Measurements from ENCODE around the gene ENOX1.
"Not testable (repeated sequence)": the region's sequence is repeated elsewhere in the genome, so short reads cannot be mapped to it uniquely, and the experiment has no call there.

The ENOX1 gene

DNA sequence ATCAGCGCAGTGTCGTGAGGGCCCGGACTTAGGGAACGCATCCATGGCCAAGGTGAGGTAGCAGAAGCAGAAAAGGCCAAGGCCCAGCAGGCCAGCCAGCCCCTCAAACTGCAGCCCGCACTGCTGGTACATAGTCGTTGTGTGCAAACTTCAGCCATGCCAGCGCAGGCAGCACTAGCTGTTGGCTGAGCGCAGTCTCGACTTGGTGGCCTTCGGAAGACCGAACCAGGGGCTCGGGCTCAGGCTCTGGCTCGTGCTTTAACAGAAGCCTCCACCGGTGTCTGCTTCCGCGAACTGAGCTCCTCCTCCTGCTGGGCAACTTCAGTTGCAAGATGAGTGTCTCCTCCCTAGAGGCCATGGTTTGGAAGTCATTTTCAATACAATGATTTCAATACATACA, 605.9 kb downstream of the ENOX1 start:
- no peak for DNase-seq

DNA sequence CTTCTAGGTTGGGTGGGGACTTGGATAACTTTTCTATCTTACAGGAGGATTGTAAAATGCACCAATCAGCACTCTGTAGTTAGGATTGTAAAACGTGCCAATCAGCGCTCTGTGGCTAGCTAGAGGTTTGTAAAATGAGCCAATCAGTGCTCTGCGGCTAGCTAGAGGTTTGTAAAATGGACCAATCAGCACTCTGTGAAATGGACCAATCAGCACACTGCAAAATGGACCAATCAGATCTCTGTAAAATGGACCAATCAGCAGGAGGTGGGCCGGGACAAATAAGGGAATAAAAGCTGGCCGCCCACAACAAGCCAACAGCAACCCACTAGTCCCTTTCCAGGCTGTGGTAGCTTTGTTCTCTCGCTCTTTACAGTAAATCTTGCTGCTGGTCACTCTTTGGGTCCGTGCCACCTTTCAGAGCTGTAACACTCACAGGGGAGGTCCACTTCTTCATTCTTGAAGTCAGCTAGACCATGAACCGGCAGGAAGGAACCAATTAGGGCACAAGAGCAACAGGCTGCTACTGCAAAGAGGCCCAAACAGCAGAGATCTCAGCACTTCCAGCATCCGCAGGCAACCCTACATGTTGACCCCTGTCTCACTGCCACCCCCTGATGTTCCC, 606.6 kb downstream of the ENOX1 start:
- DNase-seq: no peak

GRCh38 chr13:43171489-43171888, 615.3 kb downstream of the ENOX1 start:
- DNase-seq: no peak

DNA sequence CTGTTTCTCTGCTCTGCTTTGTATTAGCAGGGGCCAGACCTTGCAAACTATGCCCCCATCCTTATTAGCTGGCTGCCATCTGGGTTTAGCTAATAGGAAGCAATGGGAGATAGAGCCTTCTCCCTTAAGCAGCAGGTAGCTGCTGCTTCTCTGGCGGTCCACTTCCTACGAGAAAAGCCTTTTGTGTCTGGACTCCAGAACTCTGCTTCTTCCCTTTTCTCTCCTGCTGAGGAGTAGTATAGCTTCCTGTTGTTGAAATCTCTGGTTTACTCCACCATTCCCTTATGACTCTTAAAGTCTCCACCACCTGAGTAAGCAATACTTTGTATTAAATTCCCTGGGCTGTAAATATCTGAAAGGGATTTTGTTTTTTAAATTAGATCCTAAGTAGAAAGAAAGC, 616.3 kb downstream of the ENOX1 start:
- DNase-seq: no peak

- not testable (repeated sequence) for DNase-seq
Measured at GRCh38 chr13:43168434-43168833, 618.3 kb downstream of the ENOX1 start.

DNA sequence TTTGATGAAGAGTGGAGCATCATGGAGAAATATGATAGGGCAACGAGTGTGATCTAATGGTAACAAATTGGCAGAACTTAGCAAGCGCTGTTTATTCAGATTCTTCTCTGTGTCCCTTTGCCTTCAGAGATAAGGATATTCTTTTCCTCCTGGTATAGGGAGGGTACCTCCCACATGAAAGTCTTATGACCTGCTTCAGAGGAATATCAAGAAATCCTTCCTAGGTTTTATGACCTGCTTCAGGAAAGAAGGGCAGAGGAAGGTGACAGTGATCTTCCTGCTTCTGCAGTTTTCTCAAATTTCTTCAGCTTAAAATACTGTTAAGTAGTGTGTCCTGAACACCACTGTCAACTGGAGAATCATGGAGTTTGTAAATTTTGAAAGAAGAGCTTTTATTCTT, 619.0 kb downstream of the ENOX1 start:
- no peak for DNase-seq

GRCh38 chr13:43166644-43167457, 619.9 kb downstream of the ENOX1 start:
- DNase-seq: no peak
